Upper lobe of right lung (tissue), 1 donor: ENCODE results near the gene BAZ2B. TPM values are rescaled to one million over a fixed set of nuclear protein-coding genes. Genes with fewer than 3 reads are reported as not detected.

ENCODE experiments used
- ATAC-seq: fragments of 200-7000 bp; cut with Tn5 transposase; one replicate; pipeline ENCODE4 v1.9.1; 2020; ENCODE audit warnings: mild to moderate bottlenecking, moderate library complexity
- DNase-seq: peaks from one replicate; pipeline ENCODE4 v3.0.0-alpha.2; 2020
- H3K27ac ChIP-seq: fragments of 200-600 bp; one replicate; pipeline ENCODE4 v1.8.0; 2022
- H3K27me3 ChIP-seq: fragments of 200-600 bp; one replicate; pipeline ENCODE4 v1.8.0; 2022; ENCODE audit warnings: mild to moderate bottlenecking
- H3K36me3 ChIP-seq: fragments of 200-600 bp; one replicate; pipeline ENCODE4 v1.8.0; 2022
- H3K4me1 ChIP-seq: fragments of 200-600 bp; one replicate; pipeline ENCODE4 v1.8.0; 2022
- H3K4me3 ChIP-seq: fragments of 200-600 bp; one replicate; pipeline ENCODE4 v1.8.0; 2022; ENCODE audit warnings: mild to moderate bottlenecking
- H3K9me3 ChIP-seq: fragments of 200-600 bp; one replicate; pipeline ENCODE4 v1.8.0; 2022
- intact Hi-C: fragments of 100-400 bp; cut with DNase I; formaldehyde crosslinking; loops from one replicate; pipeline ENCODE4 v1.11.0; 2022
- total RNA-seq: library from RNA; stranded (reverse); fragmentation: NEBNext Ultra II Directional; extraction: Animal tissue kit (Norgen Biotek cat#: 25700); gene quantifications from one replicate; pipeline ENCODE4 v1.2.1, GENCODE V29; 2021
- TF ChIP-seq, protein P1 (sequence below): fragments of 200-600 bp; IDR thresholded peaks from one replicate; pipeline ENCODE4 v1.8.0; 2022; ENCODE audit warnings: antibody characterized with exemption
- donor health status: DM: no; HTN: yes; CAD: no; lungs with severe emphysema.

Gene BAZ2B
- total RNA-seq, 1 donor from 2014 or later = 91.9 TPM

DNA sequence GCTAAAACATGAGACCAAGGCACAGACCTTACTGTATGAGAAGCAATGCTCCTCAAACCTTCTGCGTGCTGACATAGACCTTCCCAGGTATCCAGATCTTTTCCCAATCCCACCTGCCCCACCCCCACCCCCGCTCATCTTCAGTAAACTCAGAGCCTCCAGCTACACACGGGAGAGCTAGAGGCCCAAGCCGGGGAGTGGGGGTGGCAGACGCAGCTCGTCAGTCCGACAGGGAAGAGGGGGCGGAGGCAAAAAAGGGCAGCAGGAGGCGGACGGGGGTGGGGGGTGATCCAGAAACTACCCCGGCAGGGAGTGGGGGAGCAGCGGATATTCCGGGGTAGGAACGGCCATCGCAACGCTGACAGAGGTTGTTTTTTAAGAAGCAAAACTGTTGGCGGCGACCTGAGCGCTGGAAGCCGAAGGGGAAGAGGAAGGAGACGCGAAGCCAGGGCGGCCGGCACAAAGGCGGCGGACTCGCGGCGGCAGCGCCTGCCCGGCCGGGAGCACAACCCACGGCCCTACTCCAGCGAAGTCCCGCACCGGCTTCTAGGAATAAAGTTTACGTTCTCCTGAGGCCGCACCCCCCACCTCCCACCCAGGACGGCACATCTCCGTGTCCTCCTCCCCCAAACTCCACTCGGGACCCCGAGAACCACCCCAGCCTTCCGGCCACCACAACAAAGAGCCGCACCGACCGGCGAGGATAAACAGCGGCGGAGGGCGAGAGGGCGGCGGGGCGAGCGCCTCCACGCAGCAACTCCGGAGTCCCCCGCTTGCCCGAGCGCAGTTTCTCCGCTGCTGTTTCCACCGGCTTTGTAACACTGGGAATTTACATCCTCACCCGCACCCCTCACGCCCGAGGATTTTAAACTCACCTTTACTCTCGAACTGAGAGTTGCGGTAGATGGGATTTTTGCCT lies 722 bp downstream of the BAZ2B start:
- Histone ChIP-seq H3K36me3 (no peaks in the 10 kb centered on the region), H3K27ac (peak overlapping the region; percentile 98), H3K4me3 (peak overlapping the region; percentile 77), H3K4me1 (peaks cover 28% of the 10 kb centered on the region), H3K9me3 (no peaks in the 10 kb centered on the region), H3K27me3 (no peaks in the 10 kb centered on the region)
- intact Hi-C loops = no loop called here
- TF ChIP-seq, protein P1, sequence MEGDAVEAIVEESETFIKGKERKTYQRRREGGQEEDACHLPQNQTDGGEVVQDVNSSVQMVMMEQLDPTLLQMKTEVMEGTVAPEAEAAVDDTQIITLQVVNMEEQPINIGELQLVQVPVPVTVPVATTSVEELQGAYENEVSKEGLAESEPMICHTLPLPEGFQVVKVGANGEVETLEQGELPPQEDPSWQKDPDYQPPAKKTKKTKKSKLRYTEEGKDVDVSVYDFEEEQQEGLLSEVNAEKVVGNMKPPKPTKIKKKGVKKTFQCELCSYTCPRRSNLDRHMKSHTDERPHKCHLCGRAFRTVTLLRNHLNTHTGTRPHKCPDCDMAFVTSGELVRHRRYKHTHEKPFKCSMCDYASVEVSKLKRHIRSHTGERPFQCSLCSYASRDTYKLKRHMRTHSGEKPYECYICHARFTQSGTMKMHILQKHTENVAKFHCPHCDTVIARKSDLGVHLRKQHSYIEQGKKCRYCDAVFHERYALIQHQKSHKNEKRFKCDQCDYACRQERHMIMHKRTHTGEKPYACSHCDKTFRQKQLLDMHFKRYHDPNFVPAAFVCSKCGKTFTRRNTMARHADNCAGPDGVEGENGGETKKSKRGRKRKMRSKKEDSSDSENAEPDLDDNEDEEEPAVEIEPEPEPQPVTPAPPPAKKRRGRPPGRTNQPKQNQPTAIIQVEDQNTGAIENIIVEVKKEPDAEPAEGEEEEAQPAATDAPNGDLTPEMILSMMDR = no peak
- peak; percentile 96 for DNase-seq
- peak; percentile 98 for ATAC-seq

DNA sequence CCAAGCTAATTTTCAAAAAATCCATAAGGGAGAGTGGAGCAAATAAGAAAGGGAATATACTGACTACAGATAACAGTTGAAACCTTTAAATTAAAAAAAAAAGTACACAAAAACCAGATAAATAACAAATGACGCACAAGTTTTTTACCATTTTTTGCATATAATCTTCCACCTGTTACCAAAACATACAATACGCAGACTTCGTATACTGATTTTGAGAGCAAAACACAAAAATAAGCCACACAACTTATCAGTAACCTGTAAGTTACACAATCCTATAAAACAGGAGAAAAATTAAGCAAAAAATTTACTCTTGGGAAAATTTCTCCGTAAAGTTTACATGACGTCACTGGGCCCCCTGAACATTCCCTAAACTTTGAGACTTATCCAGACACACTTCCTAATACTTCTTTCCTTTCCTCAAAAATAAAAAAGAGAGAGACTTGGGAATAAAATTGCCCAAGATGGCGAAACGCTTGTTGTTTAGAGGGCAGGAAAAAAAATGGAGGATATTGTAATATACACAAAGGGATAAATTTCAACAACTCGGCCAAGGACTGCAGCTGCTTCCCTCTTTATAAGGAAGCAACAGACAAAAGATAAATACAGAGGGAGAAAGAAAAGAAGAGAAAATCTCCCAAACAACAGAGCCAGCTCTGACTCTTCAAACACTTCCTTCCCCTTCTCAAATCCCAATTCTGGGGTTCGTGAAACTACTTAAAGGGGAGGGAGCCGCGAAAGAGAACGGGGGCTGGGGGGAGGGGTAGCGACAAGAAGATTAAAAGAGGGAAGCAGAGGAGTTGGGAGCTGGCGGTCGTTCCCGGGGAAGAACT lies 1.6 kb downstream of the BAZ2B start:
- intact Hi-C loops = no loop called here
- Histone ChIP-seq H3K27me3 (no peaks in the 10 kb centered on the region), H3K4me1 (peaks cover 36% of the 10 kb centered on the region), H3K36me3 (no peaks in the 10 kb centered on the region), H3K9me3 (no peaks in the 10 kb centered on the region), H3K4me3 (peak overlapping the region; percentile 77), H3K27ac (peak overlapping the region; percentile 98)
- TF ChIP-seq, protein P1 = no peak
- ATAC-seq = peak; percentile 69
- DNase-seq = no peak

DNA sequence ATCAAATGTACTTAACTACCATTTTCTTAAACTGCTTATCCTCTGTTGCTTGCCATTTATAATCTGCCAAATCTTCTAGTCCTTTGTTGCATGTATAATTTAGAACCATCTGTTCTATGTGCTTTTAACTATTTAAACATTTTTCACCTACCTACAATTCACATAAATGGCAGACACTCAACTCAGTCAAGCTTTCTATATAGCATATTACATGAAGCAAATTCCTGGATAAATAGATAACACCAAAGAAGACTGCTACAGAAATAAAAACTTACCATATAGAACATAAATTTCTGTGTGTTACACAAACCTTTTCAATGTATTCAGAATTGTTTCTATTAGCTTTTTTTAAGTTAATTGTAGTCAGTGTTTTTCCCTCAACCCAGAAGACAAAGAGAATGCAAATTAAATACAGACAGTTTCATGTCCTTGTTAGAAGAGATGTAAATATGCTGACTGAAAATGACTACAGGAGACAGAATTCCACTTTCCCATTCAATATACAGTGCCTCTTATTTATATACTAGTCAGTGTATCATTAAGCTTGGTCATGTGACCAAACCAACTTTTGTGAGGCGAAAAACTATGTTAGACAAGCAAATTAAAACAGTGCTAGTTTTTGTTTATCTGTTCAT lies 2.6 kb downstream of the BAZ2B start:
- intact Hi-C loops = no loop called here
- ATAC-seq = no peak

DNA sequence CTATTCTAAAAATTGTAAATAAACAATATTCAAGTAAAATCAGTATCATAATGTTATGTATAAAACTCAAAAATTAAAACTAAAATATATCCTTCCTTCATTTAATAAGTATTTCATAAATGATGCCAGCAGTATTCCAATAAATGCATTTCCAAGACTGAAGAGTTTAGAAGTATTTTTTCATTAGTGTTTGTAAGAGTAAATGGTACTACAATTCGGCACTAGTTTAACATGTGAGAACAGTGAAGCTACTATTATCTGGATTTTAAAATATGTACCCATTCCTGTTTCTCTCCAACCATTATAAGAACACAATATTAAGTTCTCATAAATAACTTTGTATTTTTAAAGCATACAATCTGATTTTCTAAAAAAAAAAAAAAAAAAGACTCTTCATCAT lies 3.3 kb downstream of the BAZ2B start:
- H3K9me3 ChIP-seq = no peaks in the 10 kb centered on the region
- intact Hi-C loops = no loop called here
- peak overlapping the region; percentile 77 for H3K4me3 ChIP-seq
- H3K27me3 ChIP-seq = no peaks in the 10 kb centered on the region
- TF ChIP-seq, protein P1 = no peak
- peaks cover 44% of the 10 kb centered on the region for H3K4me1 ChIP-seq
- H3K36me3 ChIP-seq = no peaks in the 10 kb centered on the region
- peak overlapping the region; percentile 98 for H3K27ac ChIP-seq
- DNase-seq = no peak
- no peak for ATAC-seq

More for the DNA sequence above, 2.6 kb downstream of the BAZ2B start:
- H3K27me3 ChIP-seq = no peaks in the 10 kb centered on the region
- no peak for DNase-seq
- TF ChIP-seq, protein P1 = no peak
- H3K4me1 ChIP-seq = peaks cover 45% of the 10 kb centered on the region
- H3K27ac ChIP-seq = peak overlapping the region; percentile 98
- no peaks in the 10 kb centered on the region for H3K36me3 ChIP-seq
- H3K4me3 ChIP-seq = peak overlapping the region; percentile 77
- no peaks in the 10 kb centered on the region for H3K9me3 ChIP-seq

DNA sequence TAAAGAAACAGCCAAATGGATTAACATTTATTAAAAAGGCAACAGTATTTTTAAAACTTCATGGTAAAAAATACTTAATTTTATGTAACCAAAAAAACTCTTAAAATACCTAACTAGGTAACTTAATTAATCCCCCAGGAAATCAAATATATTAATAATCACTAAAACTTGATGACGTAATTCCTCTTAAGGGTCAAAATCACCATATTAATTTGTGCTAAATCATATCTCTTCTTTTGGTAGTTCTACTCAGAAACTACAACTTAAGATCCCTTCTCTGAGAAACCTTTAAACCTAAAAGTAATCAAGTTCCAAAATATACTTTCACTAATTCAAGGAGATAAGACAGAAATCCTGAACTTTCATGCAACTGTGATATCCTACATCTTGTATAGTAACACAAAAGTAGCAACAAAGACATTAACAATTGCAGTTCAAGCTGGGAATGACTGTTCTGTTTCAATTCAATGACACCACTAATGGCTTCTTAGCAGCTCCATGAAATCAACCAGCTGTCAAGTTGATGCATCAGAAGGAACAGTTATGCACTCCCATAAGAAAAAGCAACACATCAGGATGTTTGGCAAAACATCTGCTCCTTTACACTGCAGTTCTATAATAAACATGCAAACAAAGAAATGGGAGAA lies 4.0 kb downstream of the BAZ2B start:
- DNase-seq = no peak
- peak overlapping the region; percentile 77 for H3K4me3 ChIP-seq
- no peaks in the 10 kb centered on the region for H3K9me3 ChIP-seq
- ATAC-seq = no peak
- TF ChIP-seq, protein P1 = no peak
- H3K27ac ChIP-seq = peak overlapping the region; percentile 98
- intact Hi-C loops = no loop called here
- H3K27me3 ChIP-seq = no peaks in the 10 kb centered on the region
- peaks cover 39% of the 10 kb centered on the region for H3K4me1 ChIP-seq
- H3K36me3 ChIP-seq = no peaks in the 10 kb centered on the region
